Gastroesophageal sphincter (tissue), 4 donors: ENCODE results near the gene KRCC1. TPM values are rescaled to one million over a fixed set of nuclear protein-coding genes. Genes with fewer than 3 reads are reported as not detected.
"Not testable (repeated sequence)": the region's sequence is repeated elsewhere in the genome, so short reads cannot be mapped to it uniquely, and the experiment has no call there.

ENCODE experiments used
- ATAC-seq: fragments of 150-250 bp; one replicate; pipeline ENCODE4 v1.9.1; 2016; ENCODE audit warnings: mild to moderate bottlenecking, moderate library complexity
- H3K27ac ChIP-seq, 4 donors: fragments of 200-600 bp; sonication (generic) in 3 of 4; 1 replicate in 3 of 4; 2 replicates in 1 of 4; pipeline ENCODE4 v1.5.1; 2016 to 2019
- H3K27me3 ChIP-seq: fragments of 200-600 bp; sonication (generic); one replicate; pipeline ENCODE4 v1.5.1; 2019
- H3K36me3 ChIP-seq, 2 donors: fragments of 200-600 bp; sonication (generic); one replicate each; pipeline ENCODE4 v1.5.1; 2019; ENCODE audit warnings: control low read depth in 1 of 2
- H3K4me1 ChIP-seq, 3 donors: fragments of 200-600 bp; sonication (generic); 1 replicate in 2 of 3; 2 replicates in 1 of 3; pipeline ENCODE4 v1.5.1; 2016 to 2019; ENCODE audit warnings: control low read depth in 2 of 3
- H3K4me3 ChIP-seq, 2 donors: fragments of 200-600 bp; sonication (generic); one replicate each; pipeline ENCODE4 v1.5.1; 2019; ENCODE audit warnings: mild to moderate bottlenecking in 1 of 2, moderate library complexity in 1 of 2
- H3K9me3 ChIP-seq, 3 donors: fragments of 200-600 bp; sonication (generic); one replicate each; pipeline ENCODE4 v1.5.1; 2017 to 2019; ENCODE audit warnings: control low read depth in 2 of 3
- EP300 ChIP-seq: sonication (generic); formaldehyde crosslinking; IDR thresholded peaks from one replicate; pipeline ENCODE4 v1.6.1; 2017; ENCODE audit warnings: antibody characterized with exemption, mild to moderate bottlenecking
- POLR2A ChIP-seq, 2 donors: fragments of 450-650 bp; IDR thresholded peaks; one replicate each; pipeline ENCODE4 v1.6.1; 2017; ENCODE audit warnings: antibody characterized with exemption in 2 of 2, mild to moderate bottlenecking in 2 of 2, moderate library complexity in 1 of 2
- POLR2AphosphoS5 ChIP-seq: sonication (generic); formaldehyde crosslinking; IDR thresholded peaks from one replicate; pipeline ENCODE4 v1.6.1; 2017; ENCODE audit warnings: antibody characterized with exemption
- WGBS, 2 donors: methylation state at CpG; one replicate each; pipeline ENCODE4 v1.1.5; 2018; ENCODE audit warnings: low coverage in 1 of 2; 5-methylcytosine and 5-hydroxymethylcytosine counted together
- total RNA-seq, 4 donors: library from RNA; depleted of rRNA; stranded (reverse); fragments of >200 nt; gene quantifications; one replicate each; pipeline ENCODE4 v1.1.0, GENCODE V29; 2016
- TF ChIP-seq, protein P1 (sequence below), 4 experiments: fragments of 200-600 bp in 2 of 4; fragments of 450-650 bp in 2 of 4; sonication (generic) in 1 of 4; IDR thresholded peaks; one replicate each; pipeline ENCODE4 v1.5.1; 2017 to 2019; ENCODE audit warnings: antibody characterized with exemption in 4 of 4, mild to moderate bottlenecking in 2 of 4, moderate library complexity in 2 of 4

The KRCC1 gene
- total RNA-seq, 4 donors from 2014 or later, result 28.3 to 45.3 (median 32.9) TPM

DNA sequence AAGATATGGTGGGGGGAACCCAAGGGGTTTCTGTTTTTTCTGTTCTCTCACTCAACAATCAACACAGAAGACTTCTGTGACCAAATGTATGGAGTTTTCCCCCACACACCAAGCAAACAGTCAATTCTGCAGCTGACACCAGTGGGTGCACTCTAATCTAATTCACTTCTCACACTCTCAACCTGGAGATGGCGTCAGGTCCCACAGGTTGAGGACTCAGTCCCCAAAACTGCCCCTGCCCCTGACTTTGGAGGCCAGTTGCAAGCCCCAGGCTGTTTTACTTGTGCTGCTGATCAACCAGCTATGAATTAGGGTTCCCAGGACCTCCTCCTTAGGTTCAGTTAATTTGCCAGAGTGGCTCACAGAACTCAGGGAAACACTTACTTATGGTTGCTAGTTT is 45.4 kb downstream of the KRCC1 start:
- no peak for ATAC-seq
- 71 to 100% methylated on average over 1 of the region's 1 CpG for WGBS, 2 donors
- Histone ChIP-seq H3K4me1 (no peaks in the 10 kb centered on the region), H3K27ac (no peak overlapping the region), H3K9me3 (no peaks in the 10 kb centered on the region), H3K36me3 (no peaks in the 10 kb centered on the region), H3K27me3 (no peaks in the 10 kb centered on the region), H3K4me3 (no peak overlapping the region)
- TF ChIP-seq POLR2A (IDR thresholded peaks at IDR 0.05), result no peak
- no peak for TF ChIP-seq EP300
- no peak for TF ChIP-seq POLR2AphosphoS5
- TF ChIP-seq, protein P1, sequence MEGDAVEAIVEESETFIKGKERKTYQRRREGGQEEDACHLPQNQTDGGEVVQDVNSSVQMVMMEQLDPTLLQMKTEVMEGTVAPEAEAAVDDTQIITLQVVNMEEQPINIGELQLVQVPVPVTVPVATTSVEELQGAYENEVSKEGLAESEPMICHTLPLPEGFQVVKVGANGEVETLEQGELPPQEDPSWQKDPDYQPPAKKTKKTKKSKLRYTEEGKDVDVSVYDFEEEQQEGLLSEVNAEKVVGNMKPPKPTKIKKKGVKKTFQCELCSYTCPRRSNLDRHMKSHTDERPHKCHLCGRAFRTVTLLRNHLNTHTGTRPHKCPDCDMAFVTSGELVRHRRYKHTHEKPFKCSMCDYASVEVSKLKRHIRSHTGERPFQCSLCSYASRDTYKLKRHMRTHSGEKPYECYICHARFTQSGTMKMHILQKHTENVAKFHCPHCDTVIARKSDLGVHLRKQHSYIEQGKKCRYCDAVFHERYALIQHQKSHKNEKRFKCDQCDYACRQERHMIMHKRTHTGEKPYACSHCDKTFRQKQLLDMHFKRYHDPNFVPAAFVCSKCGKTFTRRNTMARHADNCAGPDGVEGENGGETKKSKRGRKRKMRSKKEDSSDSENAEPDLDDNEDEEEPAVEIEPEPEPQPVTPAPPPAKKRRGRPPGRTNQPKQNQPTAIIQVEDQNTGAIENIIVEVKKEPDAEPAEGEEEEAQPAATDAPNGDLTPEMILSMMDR (IDR thresholded peaks at IDR 0.05), result no peak

DNA sequence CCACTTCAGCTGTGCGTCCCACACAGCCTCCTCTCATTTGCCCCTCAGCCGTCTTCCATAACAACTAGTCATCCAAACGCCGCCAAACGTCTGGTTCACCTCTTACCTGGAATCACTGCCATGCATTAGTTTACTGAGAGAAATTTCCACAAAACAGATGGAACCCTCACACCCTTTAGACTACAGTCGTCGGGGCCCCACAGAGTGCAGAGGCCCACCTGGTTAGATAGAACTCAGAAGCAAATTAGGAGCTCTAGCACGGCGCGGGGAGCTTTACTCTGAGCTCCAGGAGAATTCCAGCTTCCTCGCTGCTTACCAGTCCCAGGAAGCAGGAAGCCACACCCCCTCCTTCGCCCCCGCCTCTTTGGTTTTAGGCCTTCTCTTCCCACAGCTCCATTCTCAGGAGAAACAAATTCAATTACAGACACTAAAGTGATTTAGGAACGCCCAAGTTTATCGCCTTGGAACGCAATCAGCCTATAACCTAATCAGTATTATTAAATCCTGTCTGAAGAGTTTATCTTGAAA is 48.6 kb downstream of the KRCC1 start:
- Histone ChIP-seq H3K4me1 (peaks cover 0 to 1% (median 0%) of the 10 kb centered on the region in 3 donors), H3K4me3 (no peak overlapping the region), H3K9me3 (no peaks in the 10 kb centered on the region), H3K36me3 (no peaks in the 10 kb centered on the region), H3K27me3 (peaks cover 9% of the 10 kb centered on the region), H3K27ac (no peak overlapping the region)
- no peak for ATAC-seq
- TF ChIP-seq POLR2A (IDR thresholded peaks at IDR 0.05), result no peak
- TF ChIP-seq, protein P1 (IDR thresholded peaks at IDR 0.05), result no peak
- TF ChIP-seq POLR2AphosphoS5, result no peak
- TF ChIP-seq EP300, result no peak
- WGBS, 2 donors, result 88 to 95% methylated on average over 4 to 16 of the region's 16 CpGs

DNA sequence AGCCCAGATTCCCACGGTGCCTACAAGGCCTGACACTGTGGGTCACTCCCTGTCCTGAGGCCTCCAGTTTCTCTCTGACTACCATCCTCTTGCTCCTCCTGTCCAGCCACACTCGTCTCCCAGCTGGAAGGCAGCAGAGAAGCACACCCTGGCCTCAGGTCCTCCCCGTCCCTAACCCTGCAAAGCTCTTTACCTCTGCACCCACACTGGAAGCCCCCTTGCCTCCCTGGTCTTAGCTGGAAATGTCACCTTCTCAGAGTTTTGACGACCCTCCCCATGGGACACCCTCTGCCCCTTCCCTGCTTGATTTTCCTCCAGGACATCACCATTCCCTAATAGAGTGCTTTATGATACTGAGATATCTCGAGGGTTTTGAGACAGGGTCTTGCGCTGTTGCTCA is 49.8 kb downstream of the KRCC1 start:
- no peak overlapping the region for H3K4me3 ChIP-seq
- H3K9me3 ChIP-seq, result no peaks in the 10 kb centered on the region
- no peak overlapping the region for H3K27ac ChIP-seq
- H3K36me3 ChIP-seq, result no peaks in the 10 kb centered on the region
- peaks cover 0 to 5% (median 0%) of the 10 kb centered on the region in 3 donors for H3K4me1 ChIP-seq
- no peak for ATAC-seq
- 88% methylated on average over 4 to 6 of the region's 6 CpGs for WGBS, 2 donors
- peaks cover 9% of the 10 kb centered on the region for H3K27me3 ChIP-seq
- TF ChIP-seq EP300 (no peak), POLR2A (IDR thresholded peaks at IDR 0.05) (no peak)

DNA sequence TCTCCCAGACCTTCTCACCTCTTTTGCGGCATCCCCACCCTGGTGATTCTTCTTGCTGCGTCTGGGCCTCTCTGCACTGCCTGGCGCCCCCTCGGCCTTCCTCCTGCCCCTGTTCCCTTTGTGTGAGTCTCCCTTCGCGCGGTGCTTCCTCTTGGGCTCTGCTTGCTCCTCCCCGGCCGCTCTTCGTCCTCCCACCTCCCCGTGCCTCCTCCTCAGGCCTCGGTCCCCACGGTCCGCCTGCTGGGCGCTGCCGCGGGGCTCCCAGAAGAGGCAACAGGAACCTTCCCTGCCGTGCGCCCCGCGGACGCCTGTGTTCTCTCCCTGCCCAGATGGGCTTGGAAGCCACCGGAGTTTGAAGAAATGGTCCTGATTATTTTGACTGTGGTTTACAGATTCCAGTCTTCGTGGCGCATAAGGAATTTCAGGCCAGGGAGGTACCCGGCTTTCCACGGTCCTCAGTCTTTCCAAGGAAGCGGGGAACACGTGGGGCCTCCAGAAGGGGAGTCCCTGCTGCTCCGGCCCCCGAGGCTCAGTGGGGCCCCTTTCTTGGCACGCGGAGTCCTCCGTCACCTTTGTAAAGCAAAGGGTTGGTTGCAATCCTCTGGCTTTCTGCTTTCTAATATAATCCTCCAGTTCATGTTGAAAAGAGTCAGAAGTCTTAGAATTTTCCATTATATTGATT is 52.4 kb downstream of the KRCC1 start:
- Histone ChIP-seq H3K9me3 (no peaks in the 10 kb centered on the region), H3K36me3 (no peaks in the 10 kb centered on the region), H3K27me3 (peaks cover 9% of the 10 kb centered on the region), H3K4me3 (no peak overlapping the region), H3K27ac (no peak overlapping the region), H3K4me1 (peaks cover 0 to 5% (median 0%) of the 10 kb centered on the region in 3 donors)
- 51 to 71% methylated on average over 4 to 20 of the region's 34 CpGs for WGBS, 2 donors
- ATAC-seq, result no peak
- TF ChIP-seq EP300, result no peak
- no peak for TF ChIP-seq POLR2AphosphoS5
- TF ChIP-seq, protein P1 (IDR thresholded peaks at IDR 0.05), result no peak
- TF ChIP-seq POLR2A (IDR thresholded peaks at IDR 0.05), result no peak

DNA sequence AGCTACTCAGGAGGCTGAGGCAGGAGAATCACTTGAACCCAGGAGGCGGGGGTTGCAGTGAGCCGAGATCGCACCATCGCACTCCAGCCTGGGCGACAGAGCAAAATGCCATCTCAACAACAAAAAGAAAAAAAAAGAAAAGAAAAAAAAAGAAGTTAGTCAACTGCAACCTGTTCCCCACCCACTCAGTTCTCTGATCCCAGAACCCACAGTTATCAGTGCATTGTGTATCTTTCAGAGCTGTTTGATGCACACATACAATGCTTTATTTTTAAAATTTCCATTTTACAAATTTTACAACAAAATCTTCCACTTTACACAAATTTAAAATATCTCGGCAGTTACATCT is 53.2 kb downstream of the KRCC1 start:
- Histone ChIP-seq H3K9me3 (no peaks in the 10 kb centered on the region), H3K36me3 (no peaks in the 10 kb centered on the region), H3K27ac (no peak overlapping the region), H3K27me3 (peaks cover 9% of the 10 kb centered on the region), H3K4me1 (peaks cover 0 to 5% (median 0%) of the 10 kb centered on the region in 3 donors), H3K4me3 (no peak overlapping the region)
- no peak for ATAC-seq
- TF ChIP-seq POLR2AphosphoS5, result no peak
- TF ChIP-seq EP300, result no peak
- TF ChIP-seq POLR2A (IDR thresholded peaks at IDR 0.05), result no peak
- TF ChIP-seq, protein P1 (IDR thresholded peaks at IDR 0.05), result no peak
- 93 to 98% methylated on average over 5 to 6 of the region's 6 CpGs for WGBS, 2 donors

DNA sequence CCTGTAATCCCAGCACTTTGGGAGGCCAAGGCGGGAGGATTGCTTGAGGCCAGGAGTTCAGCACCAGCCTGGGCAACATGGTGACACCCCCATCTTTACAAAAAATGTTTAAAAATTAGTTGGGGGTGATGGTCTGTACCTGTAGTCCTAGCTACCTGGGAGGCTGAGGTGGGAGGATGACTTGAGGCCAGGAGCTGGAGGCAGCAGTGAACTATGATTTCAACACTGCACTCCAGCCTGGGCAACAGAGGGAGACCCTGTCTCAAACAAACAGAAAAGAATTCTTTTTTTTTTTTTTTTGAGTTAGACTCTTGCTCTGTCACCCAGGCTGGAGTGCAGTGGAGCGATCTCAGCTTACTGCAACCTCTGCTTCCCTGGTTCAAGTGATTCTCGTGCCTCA is 55.1 kb downstream of the KRCC1 start:
- H3K27ac ChIP-seq, H3K36me3 ChIP-seq, H3K27me3 ChIP-seq, H3K4me3 ChIP-seq, H3K9me3 ChIP-seq, H3K4me1 ChIP-seq, ATAC-seq: not testable (repeated sequence)
- WGBS, 2 donors, result 50 to 100% methylated on average over 1 to 2 of the region's 3 CpGs
